SK-N-SH treated with all-trans-retinoic acid at 6 μM for 48 hours (cell line): ENCODE results near the gene ENDOV.

Source experiments
- PATZ1 ChIP-seq: fragments of 250-450 bp; sonication (Bioruptor Pico); IDR thresholded peaks from 2 replicates; pipeline ENCODE4 v1.8.0; 2020; ENCODE audit warnings: mild to moderate bottlenecking, moderate library complexity, borderline replicate concordance
- TOX ChIP-seq: fragments of 250-450 bp; sonication (Bioruptor Pico); IDR thresholded peaks from 2 replicates; pipeline ENCODE4 v1.8.0; 2021; ENCODE audit warnings: mild to moderate bottlenecking, moderate library complexity, borderline replicate concordance
- TSHZ2 ChIP-seq: fragments of 250-450 bp; sonication (Bioruptor Pico); IDR thresholded peaks from 2 replicates; pipeline ENCODE4 v1.5.0; 2020; ENCODE audit warnings: mild to moderate bottlenecking, moderate library complexity
- ZNF8 ChIP-seq: fragments of 450-650 bp; formaldehyde crosslinking; IDR thresholded peaks from 2 replicates; pipeline ENCODE4 v1.5.0; 2020; ENCODE audit warnings: mild to moderate bottlenecking, moderate library complexity

GRCh38 chr17:80429356-80430275, 14.6 kb downstream of the ENDOV start:
- TF ChIP-seq ZNF8 (CRISPR knock-in tag) (no peak), TOX (CRISPR knock-in tag) (no peak), TSHZ2 (CRISPR knock-in tag) (no peak), PATZ1 (CRISPR knock-in tag) (no peak)
